GM19099 (cell line): ENCODE data around the gene TYROBP.
A peak's percentile ranks its signal among the peaks of the same experiment; 100 is the strongest.

Source experiments
- POLR2A ChIP-seq: IDR thresholded peaks from 3 replicates; pipeline ENCODE4 v1.6.1; 2011; ENCODE audit warnings: low read depth; ENCODE audit not compliant: insufficient read length; ENCODE audit errors: extremely low read depth

Gene TYROBP

GRCh38 chr19:35937345-35938281 lies 29.5 kb upstream of the TYROBP start:
- no peak for TF ChIP-seq POLR2A

- TF ChIP-seq POLR2A = no peak
Measured at GRCh38 chr19:35936738-35937268, 28.7 kb upstream of the TYROBP start.

DNA sequence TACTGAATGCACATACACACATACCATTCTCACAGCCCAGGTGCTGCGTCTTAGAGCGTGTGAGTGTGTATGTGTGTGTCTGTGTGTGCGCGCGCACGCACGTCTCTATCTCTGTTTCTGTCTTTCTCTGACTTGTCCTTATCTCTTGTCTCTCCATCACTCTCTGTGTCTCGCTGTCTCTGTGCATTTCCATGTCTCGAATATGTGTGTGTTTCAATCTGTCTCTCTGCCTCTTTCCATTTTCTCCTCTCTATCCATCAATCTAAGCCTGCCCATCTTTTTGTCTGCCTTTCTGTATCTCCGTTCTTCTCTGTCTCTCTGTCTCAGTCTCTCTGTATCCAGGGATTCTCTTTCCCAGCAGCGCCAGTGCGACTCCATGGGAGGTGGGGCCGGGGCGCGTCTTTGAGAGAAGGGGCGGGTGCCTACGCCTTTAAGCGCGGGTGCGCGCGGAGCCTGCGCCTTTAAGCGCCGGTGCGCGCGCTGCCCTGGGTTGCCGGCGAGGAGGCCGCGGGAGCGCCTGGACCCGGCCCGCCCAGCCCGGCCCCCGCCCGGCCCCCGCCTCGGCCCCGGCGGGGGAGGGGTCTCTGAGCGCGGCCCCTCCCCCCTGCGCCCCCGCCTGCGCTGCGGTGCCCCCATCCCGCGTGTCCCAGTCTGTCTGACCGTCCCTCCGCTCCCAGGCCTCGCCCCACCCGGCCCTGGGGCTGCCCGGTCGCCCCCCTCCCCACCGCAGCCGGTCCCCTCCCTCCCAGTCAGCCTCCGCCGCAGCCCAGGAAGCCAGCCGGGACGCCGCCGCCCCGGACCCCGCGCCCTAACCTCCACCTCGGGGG lies 28.0 kb upstream of the TYROBP start, which contains the start of gene LRFN3:
LRFN3 (plus strand) TSS at position 464 of the 827 bp plus-strand sequence. CDS start 3,052 bp downstream, outside the sequence.
- TF ChIP-seq POLR2A = no peak

- no peak for TF ChIP-seq POLR2A
Measured at GRCh38 chr19:35932291-35932936, 24.3 kb upstream of the TYROBP start.

GRCh38 chr19:35931874-35932202 lies 23.7 kb upstream of the TYROBP start:
- TF ChIP-seq POLR2A = no peak

- TF ChIP-seq POLR2A = peak; percentile 99
Measured at GRCh38 chr19:35931161-35931873, 23.2 kb upstream of the TYROBP start.

DNA sequence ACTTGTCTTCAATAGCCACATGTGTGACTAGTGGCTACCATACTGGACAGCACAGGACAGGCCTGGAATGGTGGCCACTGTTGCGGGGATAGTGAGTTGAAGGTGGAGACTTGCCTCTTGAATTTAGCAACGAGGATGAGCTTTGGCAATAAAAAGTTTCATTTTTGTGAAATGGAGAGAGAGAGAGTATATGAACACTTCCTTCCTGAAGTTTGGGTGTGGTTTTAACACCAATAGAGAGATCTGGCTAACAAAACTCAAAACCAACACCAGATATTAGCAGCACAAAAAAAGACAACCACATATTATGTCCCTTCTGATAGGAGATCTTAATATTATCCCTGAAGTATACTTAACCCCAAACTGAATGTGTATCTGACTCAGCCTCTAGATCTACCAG lies 21.8 kb upstream of the TYROBP start:
- no peak for TF ChIP-seq POLR2A

DNA sequence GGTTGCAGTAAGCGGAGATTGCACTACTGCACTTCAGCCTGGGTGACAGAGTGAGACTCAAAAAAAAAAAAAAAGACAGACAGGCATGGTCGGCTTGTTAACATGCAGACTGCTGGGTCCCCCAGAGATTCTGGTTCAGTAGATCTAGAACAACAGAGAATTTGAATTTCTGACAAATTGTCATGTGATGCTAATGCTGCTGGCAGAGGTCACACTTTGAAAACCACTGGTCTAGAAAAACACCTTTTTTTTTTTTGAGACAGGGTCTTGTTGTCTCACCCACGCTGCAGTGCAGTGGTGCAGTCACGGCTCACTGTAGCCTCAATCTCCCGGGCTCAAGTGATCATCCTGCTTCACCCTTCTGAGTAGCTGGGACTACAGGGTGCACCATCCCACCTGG lies 20.4 kb upstream of the TYROBP start:
- TF ChIP-seq POLR2A = no peak

DNA sequence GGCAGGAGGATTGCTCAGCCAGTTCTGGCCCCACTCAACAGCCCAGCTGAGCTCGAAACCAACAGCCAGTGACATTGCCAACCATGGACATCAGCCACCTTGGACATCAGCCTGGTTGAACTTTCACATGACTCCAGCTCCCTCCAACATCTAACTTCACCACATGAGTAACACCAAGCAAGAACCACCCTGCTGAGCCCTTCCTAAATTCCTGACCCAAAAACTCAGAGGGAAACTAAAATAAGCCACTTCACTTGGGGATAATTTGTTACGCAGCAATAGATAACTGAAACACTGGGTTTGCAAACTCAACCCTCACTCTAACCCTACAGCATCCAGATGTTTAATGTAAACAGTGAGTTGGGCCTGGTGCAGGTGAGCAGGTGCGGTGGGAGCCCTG lies 17.4 kb upstream of the TYROBP start:
- TF ChIP-seq POLR2A = no peak

DNA sequence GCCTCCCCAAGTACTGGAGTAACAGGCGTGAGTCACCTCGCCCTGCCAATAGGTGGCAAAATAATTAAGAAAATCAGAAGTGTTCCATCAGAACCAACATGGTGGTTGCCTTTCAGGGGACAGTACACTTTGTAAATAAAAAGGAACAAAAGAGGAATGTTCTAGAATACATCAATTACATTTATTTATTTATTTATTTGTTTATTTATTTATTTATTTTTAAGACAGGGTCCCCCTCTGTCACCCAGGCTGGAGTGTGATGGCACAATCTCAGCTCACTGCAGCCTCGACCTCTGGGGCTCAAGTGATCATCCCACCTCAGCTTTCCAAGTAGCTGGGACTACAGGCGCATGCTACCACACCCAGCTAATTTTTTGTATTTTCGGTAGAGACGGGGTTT lies 12.9 kb upstream of the TYROBP start:
- TF ChIP-seq POLR2A = no peak

GRCh38 chr19:35919306-35919705 lies 11.2 kb upstream of the TYROBP start:
- TF ChIP-seq POLR2A = no peak

DNA sequence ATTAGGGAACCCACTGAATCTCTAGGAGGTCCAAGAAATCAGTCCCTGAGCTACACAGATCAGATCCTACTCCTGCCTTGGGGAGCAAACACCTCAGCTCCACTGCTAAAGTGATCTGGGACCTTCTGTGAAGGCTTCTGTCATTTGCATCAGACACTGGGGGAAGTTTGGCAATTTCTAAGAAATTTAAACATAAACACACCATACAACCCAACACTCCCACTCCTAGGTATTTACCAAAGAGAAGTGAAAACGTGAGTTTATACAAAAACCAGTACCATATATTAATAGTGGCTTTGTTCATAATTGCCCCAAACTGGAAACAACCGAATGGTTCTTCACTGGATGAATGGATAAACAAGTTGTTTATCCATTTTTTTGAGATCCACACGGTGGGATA lies 7.3 kb upstream of the TYROBP start:
- no peak for TF ChIP-seq POLR2A

DNA sequence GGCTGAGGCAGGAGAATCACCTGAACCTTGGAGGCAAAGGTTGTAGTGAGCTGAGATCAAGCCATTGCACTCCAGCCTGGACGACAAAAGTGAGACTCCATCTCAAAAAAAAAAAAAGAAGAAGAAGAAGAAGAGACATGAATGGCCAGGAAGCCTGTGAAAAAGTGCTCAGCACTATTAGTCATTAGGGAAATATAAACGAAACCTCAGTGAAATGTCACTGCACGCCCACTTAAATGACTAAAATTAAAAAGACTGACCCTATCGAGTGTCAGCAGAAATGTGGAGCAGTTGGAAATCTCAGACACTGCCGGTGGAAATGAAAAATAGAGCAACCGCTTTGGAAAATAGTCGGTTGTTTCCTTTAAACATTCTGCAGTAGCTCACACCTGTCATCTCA lies 5.5 kb upstream of the TYROBP start:
- no peak for TF ChIP-seq POLR2A

GRCh38 chr19:35911790-35912189 lies 3.7 kb upstream of the TYROBP start:
- TF ChIP-seq POLR2A = no peak
